Lung (tissue), 12 donors: ENCODE results near the gene NPFFR1. TPM values are rescaled to one million over a fixed set of nuclear protein-coding genes. Genes with fewer than 3 reads are reported as not detected.

ENCODE experiments used
- ATAC-seq: fragments of 200-7000 bp; cut with Tn5 transposase; one replicate; pipeline ENCODE4 v1.9.1; 2020; ENCODE audit warnings: moderate number of reproducible peaks; ENCODE audit not compliant: insufficient read depth, low FRiP score
- DNase-seq, 3 donors: peaks; one replicate each; pipeline ENCODE4 v3.0.0-alpha.2; 2013 to 2017
- H3K27ac ChIP-seq, 2 donors: one replicate each; pipeline ENCODE4 v1.5.1; 2013; ENCODE audit warnings: mild to moderate bottlenecking in 2 of 2, moderate library complexity in 2 of 2, control low read depth in 1 of 2, inconsistent platforms in 1 of 2, low read depth in 1 of 2, low read length in 1 of 2
- H3K27me3 ChIP-seq, 3 donors: one replicate each; pipeline ENCODE4 v1.5.1; 2013; ENCODE audit warnings: low read length in 2 of 3; ENCODE audit not compliant: control insufficient read depth in 3 of 3, insufficient read depth in 3 of 3
- H3K36me3 ChIP-seq, 4 donors: one replicate each; pipeline ENCODE4 v1.5.1; 2013; ENCODE audit warnings: low read length in 4 of 4, mild to moderate bottlenecking in 1 of 4, moderate library complexity in 1 of 4; ENCODE audit not compliant: control insufficient read depth in 4 of 4, insufficient read depth in 4 of 4
- H3K4me1 ChIP-seq, 5 donors: one replicate each; pipeline ENCODE4 v1.5.1; 2013; ENCODE audit warnings: low read length in 5 of 5, mild to moderate bottlenecking in 2 of 5, moderate library complexity in 1 of 5; ENCODE audit not compliant: control insufficient read depth in 5 of 5, insufficient read depth in 5 of 5
- H3K4me3 ChIP-seq: one replicate; pipeline ENCODE4 v1.5.1; 2013; ENCODE audit warnings: mild to moderate bottlenecking, control low read depth, moderate library complexity
- H3K9ac ChIP-seq, 2 donors: one replicate each; pipeline ENCODE4 v1.5.1; 2013; ENCODE audit warnings: low read length in 2 of 2, control low read depth in 1 of 2; ENCODE audit not compliant: insufficient read depth in 1 of 2
- H3K9me3 ChIP-seq, 4 donors: one replicate each; pipeline ENCODE4 v1.5.1; 2013; ENCODE audit warnings: low read length in 3 of 4, mild to moderate bottlenecking in 1 of 4, moderate library complexity in 1 of 4; ENCODE audit not compliant: control insufficient read depth in 4 of 4, insufficient read depth in 3 of 4
- CTCF ChIP-seq: IDR thresholded peaks from 2 replicates; pipeline ENCODE4 v1.5.1; 2012; ENCODE audit warnings: mild to moderate bottlenecking; ENCODE audit errors: control extremely low read depth, extremely low read depth
- WGBS, 2 donors: extraction: QIAGEN DNeasy Blood & Tissue Kit; methylation state at CpG; one replicate each; pipeline ENCODE4 v1.1.7; 2013; 5-methylcytosine and 5-hydroxymethylcytosine counted together
- polyA plus RNA-seq, 2 donors: library from polyadenylated mRNA; stranded (reverse); fragments of 200-250 nt; gene quantifications; one replicate each; pipeline ENCODE4 v1.2.1, GENCODE V29; 2013
- total RNA-seq, 2 donors: library from RNA; depleted of rRNA in 1 of 2; stranded (reverse); fragments of >200 nt in 1 of 2; gene quantifications; one replicate each; pipeline ENCODE4 v1.2.1, GENCODE V29; 2014 to 2021
- donor health status: control.
- donor health status: control.
- donor health status: Bipolar disorder and iron deficiency.
- donor health status: healthy.
- donor health status: DM: yes; HTN: yes; CAD: no.

Gene NPFFR1
- total and polyA plus RNA-seq, 4 donors = 0.12 to 2.2 (median 0.14) TPM

- Histone ChIP-seq H3K9ac (no peak overlapping the region), H3K9me3 (no peaks in the 10 kb centered on the region), H3K4me1 (no peaks in the 10 kb centered on the region), H3K27me3 (no peaks in the 10 kb centered on the region), H3K36me3 (no peaks in the 10 kb centered on the region), H3K27ac (no peak overlapping the region), H3K4me3 (no peak overlapping the region)
- DNase-seq (no peak), ATAC-seq (no peak)
- TF ChIP-seq CTCF = no peak
- WGBS, 2 donors = 32 to 59% methylated on average over 4 of the region's 4 CpGs
Measured at GRCh38 chr10:70306181-70306705, 22.4 kb upstream of the NPFFR1 start.

- Histone ChIP-seq H3K36me3 (no peaks in the 10 kb centered on the region), H3K9me3 (no peaks in the 10 kb centered on the region), H3K4me3 (no peak overlapping the region), H3K4me1 (no peaks in the 10 kb centered on the region), H3K9ac (no peak overlapping the region), H3K27me3 (no peaks in the 10 kb centered on the region), H3K27ac (no peak overlapping the region)
- no peak for TF ChIP-seq CTCF
- ATAC-seq = no peak
- DNase-seq = no peak
- WGBS, 2 donors = 70 to 81% methylated on average over 2 of the region's 2 CpGs
Measured at GRCh38 chr10:70303730-70304129, 19.9 kb upstream of the NPFFR1 start.

- peak; percentile 22 for ATAC-seq
- peak overlapping the region in 1 of 2 donors; percentile 20 for H3K27ac ChIP-seq
- H3K36me3 ChIP-seq = no peaks in the 10 kb centered on the region
- H3K4me3 ChIP-seq = no peak overlapping the region
- H3K9me3 ChIP-seq = no peaks in the 10 kb centered on the region
- TF ChIP-seq CTCF = no peak
- 18 to 33% methylated on average over 3 of the region's 3 CpGs for WGBS, 2 donors
- DNase-seq = peak; percentile 51 to 92 (median 81)
- H3K4me1 ChIP-seq = peaks cover 0 to under 1% (median 0%) of the 10 kb centered on the region in 5 donors
- H3K27me3 ChIP-seq = no peaks in the 10 kb centered on the region
- peak overlapping the region in 1 of 2 donors; percentile 32 for H3K9ac ChIP-seq
Measured at GRCh38 chr10:70302292-70302691, 18.5 kb upstream of the NPFFR1 start.

- Histone ChIP-seq H3K27me3 (no peaks in the 10 kb centered on the region), H3K4me1 (peaks cover 0 to 4% (median 0%) of the 10 kb centered on the region in 5 donors), H3K4me3 (no peak overlapping the region), H3K27ac (no peak overlapping the region), H3K36me3 (no peaks in the 10 kb centered on the region), H3K9ac (no peak overlapping the region), H3K9me3 (no peaks in the 10 kb centered on the region)
- DNase-seq (no peak), ATAC-seq (no peak)
- no peak for TF ChIP-seq CTCF
- 95 to 98% methylated on average over 19 of the region's 19 CpGs for WGBS, 2 donors
Measured at GRCh38 chr10:70300908-70301597, 17.2 kb upstream of the NPFFR1 start.
